ENCODE data around the gene UBAC1.

UBAC1 gene

GRCh38 chr9:135961277-135961715, at the start of gene UBAC1:
Gene UBAC1 (minus strand): TSS chr9:135961373. CDS start chr9:135961162, 211 bp downstream.
- TF ChIP-seq CTCF (IDR thresholded peaks at IDR 0.05; ENCODE audit: low read depth, low read length), result peak; percentile 18
- peak; percentile 94 for DNase-seq (ENCODE audit: low read depth, low spot score)
- peak within 1 kb of the TSS; percentile 76 for H3K4me3 ChIP-seq (ENCODE audit: low read depth, low read length)
- in situ Hi-C loops (cut with HindIII; ENCODE audit: low sequenced_read_pairs), result no loop called here

- in situ Hi-C loops (cut with HindIII; ENCODE audit: low sequenced_read_pairs), result no loop called here
- DNase-seq (ENCODE audit: low read depth, low spot score), result no peak
- no peak overlapping the region for H3K4me3 ChIP-seq (ENCODE audit: low read depth, low read length)
- TF ChIP-seq CTCF (IDR thresholded peaks at IDR 0.05; ENCODE audit: low read depth, low read length), result no peak
Observed at GRCh38 chr9:136010615-136011361, 49.6 kb upstream of the UBAC1 start.

- no peak for TF ChIP-seq CTCF (IDR thresholded peaks at IDR 0.05; ENCODE audit: low read depth, low read length)
- in situ Hi-C loops (cut with HindIII; ENCODE audit: low sequenced_read_pairs), result no loop called here
- no peak overlapping the region for H3K4me3 ChIP-seq (ENCODE audit: low read depth, low read length)
- no peak for DNase-seq (ENCODE audit: low read depth, low spot score)
Observed at GRCh38 chr9:136010176-136010575, 49.0 kb upstream of the UBAC1 start.

- in situ Hi-C loops (cut with HindIII; ENCODE audit: low sequenced_read_pairs), result no loop called here
- DNase-seq (ENCODE audit: low read depth, low spot score), result no peak
- no peak overlapping the region for H3K4me3 ChIP-seq (ENCODE audit: low read depth, low read length)
- no peak for TF ChIP-seq CTCF (IDR thresholded peaks at IDR 0.05; ENCODE audit: low read depth, low read length)
Observed at GRCh38 chr9:136009516-136009915, 48.3 kb upstream of the UBAC1 start.

- DNase-seq (ENCODE audit: low read depth, low spot score), result no peak
- no peak overlapping the region for H3K4me3 ChIP-seq (ENCODE audit: low read depth, low read length)
- in situ Hi-C loops (cut with HindIII; ENCODE audit: low sequenced_read_pairs), result no loop called here
- TF ChIP-seq CTCF (IDR thresholded peaks at IDR 0.05; ENCODE audit: low read depth, low read length), result no peak
Observed at GRCh38 chr9:136008693-136008997, 47.5 kb upstream of the UBAC1 start.

GRCh38 chr9:136007934-136008692, 46.9 kb upstream of the UBAC1 start:
- H3K4me3 ChIP-seq (ENCODE audit: low read depth, low read length), result no peak overlapping the region
- TF ChIP-seq CTCF (IDR thresholded peaks at IDR 0.05; ENCODE audit: low read depth, low read length), result no peak
- peak; percentile 61 for DNase-seq (ENCODE audit: low read depth, low spot score)
- in situ Hi-C loops (cut with HindIII; ENCODE audit: low sequenced_read_pairs), result no loop called here
